Astrocyte of the cerebellum (primary cell): ENCODE results near the gene CARD11.

Experiments used
- DNase-seq: peaks from one replicate; pipeline ENCODE4 v3.0.0-alpha.2; 2011; ENCODE audit warnings: low read depth
- H3K4me3 ChIP-seq: 2 replicates; pipeline ENCODE4 v1.5.1; 2011; ENCODE audit warnings: mild to moderate bottlenecking, low read depth, low read length, moderate library complexity
- CTCF ChIP-seq: IDR thresholded peaks from 2 replicates; pipeline ENCODE4 v1.5.1; 2012; ENCODE audit warnings: low read length, low read depth, moderate library complexity, mild to moderate bottlenecking; ENCODE audit errors: missing control alignments
- in situ Hi-C: cut with HindIII; loops from 2 replicates; pipeline ENCODE4 v1.10.0; 2017; ENCODE audit warnings: low sequenced_read_pairs

CARD11 gene

GRCh38 chr7:2953588-2954407 lies 89.9 kb downstream of the CARD11 start:
- TF ChIP-seq CTCF, result no peak
- H3K4me3 ChIP-seq, result no peak overlapping the region
- in situ Hi-C loops, result no loop called here
- no peak for DNase-seq

- no peak for DNase-seq
- no peak overlapping the region for H3K4me3 ChIP-seq
- no peak for TF ChIP-seq CTCF
- in situ Hi-C loops, result no loop called here
These were observed 90.6 kb downstream of the CARD11 start for GRCh38 chr7:2953099-2953498.

GRCh38 chr7:2952316-2952715 lies 91.4 kb downstream of the CARD11 start:
- TF ChIP-seq CTCF, result no peak
- in situ Hi-C loops, result no loop called here
- H3K4me3 ChIP-seq, result no peak overlapping the region
- no peak for DNase-seq

GRCh38 chr7:2950578-2950977 lies 93.1 kb downstream of the CARD11 start:
- in situ Hi-C loops, result no loop called here
- H3K4me3 ChIP-seq, result no peak overlapping the region
- no peak for DNase-seq
- no peak for TF ChIP-seq CTCF

- no peak for DNase-seq
- in situ Hi-C loops, result no loop called here
- no peak overlapping the region for H3K4me3 ChIP-seq
- TF ChIP-seq CTCF, result no peak
These were observed 94.9 kb downstream of the CARD11 start for GRCh38 chr7:2948749-2949148.

GRCh38 chr7:2947058-2947780 lies 96.4 kb downstream of the CARD11 start:
- DNase-seq, result no peak
- in situ Hi-C loops, result no loop called here

More at GRCh38 chr7:2947058-2947780, 96.4 kb downstream of the CARD11 start:
- no peak for TF ChIP-seq CTCF
- H3K4me3 ChIP-seq, result no peak overlapping the region
